Transverse colon (tissue), 4 donors: ENCODE measurements around the gene P4HB.

Source experiments
- POLR2AphosphoS5 ChIP-seq, 3 donors: sonication (generic); formaldehyde crosslinking; IDR thresholded peaks; one replicate each; pipeline ENCODE4 v1.6.1; 2016; ENCODE audit warnings: antibody characterized with exemption in 3 of 3
- TF ChIP-seq, protein P1 (sequence below), 5 experiments: fragments of 200-600 bp in 3 of 5; fragments of 450-650 bp in 2 of 5; sonication (generic) in 3 of 5; IDR thresholded peaks; 1 replicate in 2 of 5; 2 replicates in 3 of 5; pipeline ENCODE4 v1.5.1; 2016 to 2017; ENCODE audit warnings: antibody characterized with exemption in 5 of 5, inconsistent platforms in 3 of 5, mild to moderate bottlenecking in 2 of 5, moderate library complexity in 1 of 5

DNA sequence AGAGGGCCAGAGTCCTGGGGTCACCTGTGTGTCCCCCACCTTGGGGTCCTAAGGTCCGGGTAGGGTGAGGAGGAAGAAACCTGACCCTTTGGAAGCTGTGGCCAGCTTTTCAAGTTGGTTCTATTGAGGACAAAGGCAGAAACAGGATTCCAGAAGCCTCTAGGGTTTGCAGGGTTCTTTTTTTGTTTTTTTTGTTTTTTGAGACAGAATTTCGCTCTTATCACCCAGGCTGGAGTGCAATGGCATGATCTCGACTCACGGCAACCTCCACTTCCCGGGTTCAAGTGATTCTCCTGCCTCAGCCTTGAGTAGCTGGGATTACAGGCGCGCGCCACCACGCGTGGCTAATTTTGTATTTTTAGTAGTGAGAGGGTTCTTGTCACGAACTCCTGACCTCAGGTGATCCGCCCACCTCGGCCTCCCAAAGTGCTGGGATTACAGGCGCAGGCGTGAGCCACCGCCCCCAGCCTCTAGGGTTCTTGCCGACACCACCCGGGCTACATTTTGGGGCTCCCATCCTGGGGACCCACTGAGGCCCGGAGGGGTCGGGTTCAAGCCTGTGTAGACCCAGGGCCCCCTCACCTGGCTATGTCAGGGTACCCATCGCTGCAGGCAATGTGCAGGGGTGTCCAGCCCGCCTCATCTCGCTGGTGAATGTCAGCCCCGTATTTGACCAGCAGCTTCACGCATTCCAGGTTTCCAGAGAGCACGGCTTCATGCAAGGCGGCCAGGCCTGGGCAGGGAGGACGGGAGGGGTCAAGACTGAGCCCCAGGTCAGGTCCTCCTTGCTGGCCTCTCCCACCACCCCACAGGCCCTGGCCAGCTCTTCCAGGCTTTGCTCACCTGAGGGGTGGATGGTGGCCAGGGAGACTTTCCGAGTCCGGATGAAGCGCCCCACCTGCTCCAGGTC, 26.2 kb downstream of the P4HB start:
- no peak for TF ChIP-seq POLR2AphosphoS5 (IDR thresholded peaks at IDR 0.05)
- TF ChIP-seq, protein P1, sequence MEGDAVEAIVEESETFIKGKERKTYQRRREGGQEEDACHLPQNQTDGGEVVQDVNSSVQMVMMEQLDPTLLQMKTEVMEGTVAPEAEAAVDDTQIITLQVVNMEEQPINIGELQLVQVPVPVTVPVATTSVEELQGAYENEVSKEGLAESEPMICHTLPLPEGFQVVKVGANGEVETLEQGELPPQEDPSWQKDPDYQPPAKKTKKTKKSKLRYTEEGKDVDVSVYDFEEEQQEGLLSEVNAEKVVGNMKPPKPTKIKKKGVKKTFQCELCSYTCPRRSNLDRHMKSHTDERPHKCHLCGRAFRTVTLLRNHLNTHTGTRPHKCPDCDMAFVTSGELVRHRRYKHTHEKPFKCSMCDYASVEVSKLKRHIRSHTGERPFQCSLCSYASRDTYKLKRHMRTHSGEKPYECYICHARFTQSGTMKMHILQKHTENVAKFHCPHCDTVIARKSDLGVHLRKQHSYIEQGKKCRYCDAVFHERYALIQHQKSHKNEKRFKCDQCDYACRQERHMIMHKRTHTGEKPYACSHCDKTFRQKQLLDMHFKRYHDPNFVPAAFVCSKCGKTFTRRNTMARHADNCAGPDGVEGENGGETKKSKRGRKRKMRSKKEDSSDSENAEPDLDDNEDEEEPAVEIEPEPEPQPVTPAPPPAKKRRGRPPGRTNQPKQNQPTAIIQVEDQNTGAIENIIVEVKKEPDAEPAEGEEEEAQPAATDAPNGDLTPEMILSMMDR (IDR thresholded peaks at IDR 0.05): no peak
